ENCODE results near the gene AAK1. TPM values are rescaled to one million over a fixed set of nuclear protein-coding genes. Genes with fewer than 3 reads are reported as not detected.

The AAK1 gene
- polyA plus RNA-seq, 1 of the 3 experiments (the other 2 are of a cell fraction), result 13.4 TPM

DNA sequence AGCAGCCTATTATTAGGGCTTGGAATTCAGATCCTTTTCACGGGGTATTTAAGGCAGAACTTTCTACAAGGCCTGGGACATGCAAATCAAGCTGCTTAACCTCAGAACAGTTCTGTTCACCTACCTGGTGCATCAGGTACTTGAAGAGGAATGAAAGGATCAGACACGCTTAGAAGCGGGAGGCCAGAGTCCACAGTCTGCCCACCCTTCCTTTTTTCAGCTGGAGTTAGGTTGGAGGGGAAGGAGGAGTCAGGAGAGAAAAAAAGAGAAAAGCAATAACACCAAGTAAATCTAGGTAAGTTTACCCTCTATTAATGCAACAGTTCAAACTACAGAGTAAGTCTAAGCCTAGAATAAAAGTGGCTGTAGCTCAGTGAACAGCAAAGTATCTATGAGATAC lies 147.7 kb downstream of the AAK1 start:
- Histone ChIP-seq H3K4me3 (ENCODE audit: low read depth in 2 of 2, low read length in 1 of 2) (no peak overlapping the region), H3K27ac (ENCODE audit: low read depth in 2 of 2, low read length in 1 of 2) (no peak overlapping the region), H3K79me2 (ENCODE audit: insufficient read depth) (no peaks in the 10 kb centered on the region), H3K27me3 (ENCODE audit: insufficient read depth) (no peaks in the 10 kb centered on the region), H4K20me1 (ENCODE audit: insufficient read depth) (no peaks in the 10 kb centered on the region), H3K36me3 (replicated peaks in 1 of 2; ENCODE audit: control insufficient read depth in 1 of 2, insufficient read depth in 2 of 2, low read length in 1 of 2) (peaks cover 17 to 27% of the 10 kb centered on the region in 2 experiments), H3K9ac (no peak overlapping the region), H3K9me3 (no peaks in the 10 kb centered on the region), H3K9me2 (no peaks in the 10 kb centered on the region), H3F3A (replicated peaks; ENCODE audit: insufficient read depth) (no peaks in the 10 kb centered on the region), H3K4me1 (ENCODE audit: control insufficient read depth in 1 of 2, insufficient read depth in 2 of 2, low read depth in 1 of 2, low read length in 1 of 2) (peaks cover 0 to 14% of the 10 kb centered on the region in 2 experiments; a peak in 1 of 4 replicates), H3K4me2 (no peak overlapping the region), H2AFZ (ENCODE audit: low read depth) (no peak overlapping the region)
- TF ChIP-seq, protein P1, sequence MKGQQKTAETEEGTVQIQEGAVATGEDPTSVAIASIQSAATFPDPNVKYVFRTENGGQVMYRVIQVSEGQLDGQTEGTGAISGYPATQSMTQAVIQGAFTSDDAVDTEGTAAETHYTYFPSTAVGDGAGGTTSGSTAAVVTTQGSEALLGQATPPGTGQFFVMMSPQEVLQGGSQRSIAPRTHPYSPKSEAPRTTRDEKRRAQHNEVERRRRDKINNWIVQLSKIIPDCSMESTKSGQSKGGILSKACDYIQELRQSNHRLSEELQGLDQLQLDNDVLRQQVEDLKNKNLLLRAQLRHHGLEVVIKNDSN (IDR thresholded peaks at IDR 0.05; ENCODE audit: borderline replicate concordance, low read depth), result no peak
- TF ChIP-seq ELF1 (IDR thresholded peaks at IDR 0.05) (no peak), SMC3 (IDR thresholded peaks at IDR 0.05; ENCODE audit: low read depth, low read length) (no peak), RXRA (IDR thresholded peaks at IDR 0.05; ENCODE audit: borderline replicate concordance, low read depth) (no peak), NFIC (IDR thresholded peaks at IDR 0.05; ENCODE audit: borderline replicate concordance) (no peak), MXI1 (IDR thresholded peaks at IDR 0.05; ENCODE audit: low read depth, low read length) (no peak), JUND (IDR thresholded peaks at IDR 0.05) (no peak), FOXM1 (IDR thresholded peaks at IDR 0.05; ENCODE audit: low read depth) (no peak)
- TF ChIP-seq, protein P2, sequence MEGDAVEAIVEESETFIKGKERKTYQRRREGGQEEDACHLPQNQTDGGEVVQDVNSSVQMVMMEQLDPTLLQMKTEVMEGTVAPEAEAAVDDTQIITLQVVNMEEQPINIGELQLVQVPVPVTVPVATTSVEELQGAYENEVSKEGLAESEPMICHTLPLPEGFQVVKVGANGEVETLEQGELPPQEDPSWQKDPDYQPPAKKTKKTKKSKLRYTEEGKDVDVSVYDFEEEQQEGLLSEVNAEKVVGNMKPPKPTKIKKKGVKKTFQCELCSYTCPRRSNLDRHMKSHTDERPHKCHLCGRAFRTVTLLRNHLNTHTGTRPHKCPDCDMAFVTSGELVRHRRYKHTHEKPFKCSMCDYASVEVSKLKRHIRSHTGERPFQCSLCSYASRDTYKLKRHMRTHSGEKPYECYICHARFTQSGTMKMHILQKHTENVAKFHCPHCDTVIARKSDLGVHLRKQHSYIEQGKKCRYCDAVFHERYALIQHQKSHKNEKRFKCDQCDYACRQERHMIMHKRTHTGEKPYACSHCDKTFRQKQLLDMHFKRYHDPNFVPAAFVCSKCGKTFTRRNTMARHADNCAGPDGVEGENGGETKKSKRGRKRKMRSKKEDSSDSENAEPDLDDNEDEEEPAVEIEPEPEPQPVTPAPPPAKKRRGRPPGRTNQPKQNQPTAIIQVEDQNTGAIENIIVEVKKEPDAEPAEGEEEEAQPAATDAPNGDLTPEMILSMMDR (IDR thresholded peaks at IDR 0.05), result no peak
- TF ChIP-seq, protein P3, sequence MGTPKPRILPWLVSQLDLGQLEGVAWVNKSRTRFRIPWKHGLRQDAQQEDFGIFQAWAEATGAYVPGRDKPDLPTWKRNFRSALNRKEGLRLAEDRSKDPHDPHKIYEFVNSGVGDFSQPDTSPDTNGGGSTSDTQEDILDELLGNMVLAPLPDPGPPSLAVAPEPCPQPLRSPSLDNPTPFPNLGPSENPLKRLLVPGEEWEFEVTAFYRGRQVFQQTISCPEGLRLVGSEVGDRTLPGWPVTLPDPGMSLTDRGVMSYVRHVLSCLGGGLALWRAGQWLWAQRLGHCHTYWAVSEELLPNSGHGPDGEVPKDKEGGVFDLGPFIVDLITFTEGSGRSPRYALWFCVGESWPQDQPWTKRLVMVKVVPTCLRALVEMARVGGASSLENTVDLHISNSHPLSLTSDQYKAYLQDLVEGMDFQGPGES (IDR thresholded peaks at IDR 0.05; ENCODE audit: low read depth, low read length), result no peak
- ChIA-PET CTCF (no interaction called here), POLR2A (no interaction called here)
- WGBS (ENCODE audit: low lambda C conversion rate), result 93% methylated on average over 3 of the region's 3 CpGs
- no peak for DNase-seq

DNA sequence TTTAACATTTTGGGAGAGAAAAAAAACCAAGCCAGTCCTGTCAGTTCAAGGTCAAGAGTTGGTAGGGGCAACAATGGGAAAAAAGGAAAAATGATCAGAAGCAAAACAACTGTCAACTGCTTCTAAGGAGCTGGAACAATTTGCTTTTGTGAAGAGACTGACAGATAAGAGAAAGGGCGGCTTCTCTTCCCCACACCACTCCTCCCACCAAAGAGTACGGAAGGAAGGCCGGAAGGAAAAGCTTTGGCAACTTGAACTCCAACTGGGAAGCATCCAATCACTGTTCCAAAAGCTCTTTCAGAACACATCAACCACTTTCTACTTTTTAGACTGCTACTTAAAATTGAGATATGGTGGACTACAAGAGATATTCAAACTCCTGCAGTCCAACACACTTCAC lies 148.5 kb downstream of the AAK1 start:
- no peak overlapping the region for H3K4me2 ChIP-seq
- no peaks in the 10 kb centered on the region for H3K9me3 ChIP-seq
- CTCF ChIA-PET, result interaction anchor here (1.1 to 2.0 kb wide), 2 partner anchors 16 to 58 kb away, joined by 4 to 9 read pairs; partner anchors contain the start of gene NFU1
- no peak for DNase-seq
- 98% methylated on average over 3 of the region's 3 CpGs for WGBS (ENCODE audit: low lambda C conversion rate)
- H3K9me2 ChIP-seq, result no peaks in the 10 kb centered on the region
- H3F3A ChIP-seq (replicated peaks; ENCODE audit: insufficient read depth), result no peaks in the 10 kb centered on the region
- POLR2A ChIA-PET, result no interaction called here
- H3K79me2 ChIP-seq (ENCODE audit: insufficient read depth), result no peaks in the 10 kb centered on the region
- H3K27ac ChIP-seq (ENCODE audit: low read depth in 2 of 2, low read length in 1 of 2), result no peak overlapping the region
- H3K9ac ChIP-seq, result no peak overlapping the region
- H3K27me3 ChIP-seq (ENCODE audit: insufficient read depth), result no peaks in the 10 kb centered on the region
- peaks cover 0 to 14% of the 10 kb centered on the region in 2 experiments; a peak in 1 of 4 replicates for H3K4me1 ChIP-seq (ENCODE audit: control insufficient read depth in 1 of 2, insufficient read depth in 2 of 2, low read depth in 1 of 2, low read length in 1 of 2)
- H3K36me3 ChIP-seq (replicated peaks in 1 of 2; ENCODE audit: control insufficient read depth in 1 of 2, insufficient read depth in 2 of 2, low read length in 1 of 2), result peaks cover 22 to 25% of the 10 kb centered on the region in 2 experiments
- no peaks in the 10 kb centered on the region for H4K20me1 ChIP-seq (ENCODE audit: insufficient read depth)
- H3K4me3 ChIP-seq (ENCODE audit: low read depth in 2 of 2, low read length in 1 of 2), result no peak overlapping the region
- TF ChIP-seq FOXM1 (IDR thresholded peaks at IDR 0.05; ENCODE audit: low read depth), result no peak
- TF ChIP-seq FOSL2 (IDR thresholded peaks at IDR 0.05; ENCODE audit: borderline replicate concordance, low read depth), result no peak
- TF ChIP-seq RAD21 (IDR thresholded peaks at IDR 0.05; ENCODE audit: low read length), result no peak
- TF ChIP-seq ELF1 (IDR thresholded peaks at IDR 0.05), result no peak
- no peak for TF ChIP-seq RCOR1 (IDR thresholded peaks at IDR 0.05; ENCODE audit: low read length)
- TF ChIP-seq, protein P4, sequence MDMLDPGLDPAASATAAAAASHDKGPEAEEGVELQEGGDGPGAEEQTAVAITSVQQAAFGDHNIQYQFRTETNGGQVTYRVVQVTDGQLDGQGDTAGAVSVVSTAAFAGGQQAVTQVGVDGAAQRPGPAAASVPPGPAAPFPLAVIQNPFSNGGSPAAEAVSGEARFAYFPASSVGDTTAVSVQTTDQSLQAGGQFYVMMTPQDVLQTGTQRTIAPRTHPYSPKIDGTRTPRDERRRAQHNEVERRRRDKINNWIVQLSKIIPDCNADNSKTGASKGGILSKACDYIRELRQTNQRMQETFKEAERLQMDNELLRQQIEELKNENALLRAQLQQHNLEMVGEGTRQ (IDR thresholded peaks at IDR 0.05; ENCODE audit: borderline replicate concordance, low read depth, low read length), result no peak
- no peak overlapping the region for H2AFZ ChIP-seq (ENCODE audit: low read depth)
